ENCODE measurements around the gene FKBP7.
"Not testable (repeated sequence)": the region's sequence is repeated elsewhere in the genome, so short reads cannot be mapped to it uniquely, and the experiment has no call there.

Gene FKBP7

GRCh38 chr2:178484245-178485041 lies 6.0 kb upstream of the FKBP7 start:
- peak; percentile 32 for DNase-seq

DNA sequence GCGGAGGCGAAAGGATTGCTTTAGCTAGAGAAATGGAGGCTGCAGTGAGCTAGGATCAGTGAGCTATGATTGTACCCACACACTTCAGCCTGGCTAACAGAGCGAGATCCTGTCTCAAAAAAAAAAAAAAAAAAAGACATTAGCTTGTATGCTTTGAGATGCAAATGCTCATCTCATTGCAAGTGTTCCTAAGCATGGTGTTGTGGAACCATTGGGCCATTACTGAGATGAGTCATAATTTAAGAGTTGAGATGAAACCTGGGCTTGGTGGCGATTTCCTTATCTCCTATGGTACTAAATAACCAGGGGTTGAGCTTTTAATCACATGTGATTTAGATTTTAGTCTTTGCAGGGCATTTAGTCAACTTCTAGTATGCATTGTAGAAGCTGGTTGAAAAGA lies 4.0 kb upstream of the FKBP7 start:
- DNase-seq = no peak

- peak; percentile 70 for DNase-seq
Measured at GRCh38 chr2:178480227-178481181, 2.1 kb upstream of the FKBP7 start, which contains the start of gene PLEKHA3. Gene PLEKHA3, plus strand, starts transcription at chr2:178480457. Its CDS starts 413 bp downstream, at chr2:178480870.

DNA sequence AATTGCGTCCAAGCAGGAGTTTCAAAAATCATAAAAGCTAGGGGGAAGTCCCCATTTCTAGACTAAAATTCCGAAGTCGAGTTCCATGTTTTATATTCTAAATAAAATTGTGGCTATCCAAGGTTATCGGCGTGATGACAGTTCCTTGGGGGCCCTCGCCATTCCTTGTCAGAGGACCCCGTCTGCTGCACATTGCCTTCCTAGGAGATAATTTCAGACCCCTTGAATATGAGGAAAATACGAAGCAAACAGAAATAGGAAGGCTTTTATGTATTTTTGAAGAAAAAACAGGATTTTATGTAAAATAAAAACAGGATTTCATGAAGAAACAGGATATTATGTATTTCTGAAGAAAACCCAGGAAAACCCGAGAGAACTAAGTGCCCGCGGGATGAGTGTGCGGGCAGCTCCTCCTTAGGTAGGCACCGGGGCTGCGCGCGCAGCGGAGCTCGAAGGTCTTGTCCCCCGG lies 1.4 kb upstream of the FKBP7 start:
- DNase-seq = no peak

GRCh38 chr2:178479275-178479616 lies 846 bp upstream of the FKBP7 start:
- no peak for DNase-seq

DNA sequence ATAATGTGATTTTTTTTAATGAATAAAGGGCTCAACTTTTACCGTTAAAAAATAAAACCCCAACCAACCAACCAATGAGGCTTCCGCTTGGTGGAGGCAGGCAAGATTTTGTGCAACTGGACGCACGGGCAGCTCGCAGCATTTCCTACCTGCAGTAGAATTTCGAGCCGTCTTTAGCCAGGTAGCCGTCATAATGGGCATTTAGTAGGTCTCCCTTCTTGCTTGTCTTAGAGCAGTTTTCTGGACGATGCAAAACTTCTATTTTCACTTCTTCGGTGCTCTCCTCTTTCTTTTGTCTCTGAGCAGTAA lies 316 bp downstream of the FKBP7 start:
- peak; percentile 27 for DNase-seq

- DNase-seq = no peak
Measured at GRCh38 chr2:178477443-178478129, 814 bp downstream of the FKBP7 start.

- no peak for DNase-seq
Measured at GRCh38 chr2:178476477-178476876, 1.9 kb downstream of the FKBP7 start.

DNA sequence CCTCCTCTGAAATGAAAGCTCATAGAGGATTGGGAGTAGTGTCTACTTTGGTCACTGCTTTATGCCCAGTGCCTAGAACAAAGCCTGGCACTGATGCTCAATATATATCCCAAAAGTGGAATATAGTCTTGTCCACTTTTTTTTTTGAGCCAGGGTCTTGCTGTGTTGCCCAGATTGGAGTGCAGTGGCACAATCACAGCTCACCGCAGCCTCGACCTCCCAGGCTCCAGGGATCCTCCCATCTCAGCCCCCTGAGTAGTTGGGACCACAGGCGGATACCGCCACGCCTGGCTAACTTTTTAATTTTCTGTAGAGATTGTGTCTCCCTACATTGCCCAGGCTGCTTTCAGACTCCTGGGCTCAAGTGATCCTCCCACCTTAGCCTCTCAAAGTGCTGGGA lies 3.8 kb downstream of the FKBP7 start:
- DNase-seq = no peak

- DNase-seq = no peak
Measured at GRCh38 chr2:178473931-178474330, 4.5 kb downstream of the FKBP7 start.

- no peak for DNase-seq
Measured at GRCh38 chr2:178473373-178473772, 5.0 kb downstream of the FKBP7 start.

DNA sequence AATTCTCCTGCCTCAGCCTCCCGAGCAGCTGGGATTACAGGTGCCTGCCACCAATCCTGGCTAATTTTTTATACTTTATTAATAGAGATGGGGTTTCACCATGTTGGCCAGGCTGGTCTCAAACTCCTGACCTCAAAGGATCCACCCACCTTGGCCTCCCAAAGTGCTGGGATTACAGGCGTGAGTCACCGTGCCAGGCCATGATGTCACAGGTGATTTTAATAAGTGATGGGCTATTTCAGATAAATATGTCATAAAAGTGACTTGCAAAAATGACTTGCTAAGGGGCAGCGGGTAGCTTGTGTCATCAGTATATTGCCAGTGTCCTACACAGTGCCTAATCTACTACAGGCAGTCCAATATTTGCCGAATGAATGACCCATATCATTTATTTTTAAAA lies 7.1 kb downstream of the FKBP7 start:
- DNase-seq = not testable (repeated sequence)

- DNase-seq = no peak
Measured at GRCh38 chr2:178469219-178469849, 9.1 kb downstream of the FKBP7 start.

DNA sequence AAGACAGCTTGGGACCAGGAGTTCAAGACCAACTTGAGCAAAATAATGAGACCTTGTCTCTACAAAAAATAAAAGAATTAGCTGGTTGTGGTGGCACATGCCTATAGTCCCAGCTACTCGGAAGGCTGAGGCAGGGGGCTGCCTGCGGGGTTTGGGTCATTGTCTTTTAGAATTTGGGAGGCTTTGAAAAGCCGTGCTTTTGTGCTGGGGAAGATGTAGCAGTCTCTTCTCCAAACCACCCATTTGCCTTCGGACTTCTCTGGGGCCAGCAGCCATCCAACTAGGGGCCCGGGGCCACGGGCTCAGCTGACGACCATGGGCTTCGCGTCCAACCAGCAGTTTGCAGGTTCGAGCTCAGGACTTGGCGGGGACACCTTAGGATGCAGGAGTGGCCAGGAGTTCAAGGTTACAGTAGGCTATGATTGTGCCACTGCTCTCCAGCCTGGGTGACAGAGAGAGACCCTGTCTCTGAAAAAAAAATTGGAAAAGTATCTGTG lies 21.0 kb downstream of the FKBP7 start:
- DNase-seq = no peak

GRCh38 chr2:178455947-178456346 lies 22.5 kb downstream of the FKBP7 start:
- no peak for DNase-seq

GRCh38 chr2:178452870-178453269 lies 25.5 kb downstream of the FKBP7 start:
- no peak for DNase-seq

DNA sequence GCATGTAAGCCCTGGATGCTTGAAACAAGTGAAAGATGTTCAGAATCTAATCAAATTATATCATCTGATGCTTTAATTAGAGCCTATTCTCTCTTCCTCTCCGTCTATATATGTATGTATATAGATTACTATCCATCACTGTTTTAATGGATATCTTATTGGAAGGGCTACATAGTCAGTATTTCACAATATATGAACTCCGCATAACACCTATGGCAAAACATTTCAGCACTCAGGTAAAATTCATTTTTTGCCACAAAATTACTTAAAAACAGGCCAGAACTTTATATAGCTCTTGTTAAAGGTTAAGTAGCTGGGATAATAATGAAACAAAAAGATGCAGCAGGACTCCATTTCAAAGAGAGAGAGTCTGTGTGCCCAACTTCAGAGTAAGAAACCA lies 26.1 kb downstream of the FKBP7 start:
- no peak for DNase-seq

DNA sequence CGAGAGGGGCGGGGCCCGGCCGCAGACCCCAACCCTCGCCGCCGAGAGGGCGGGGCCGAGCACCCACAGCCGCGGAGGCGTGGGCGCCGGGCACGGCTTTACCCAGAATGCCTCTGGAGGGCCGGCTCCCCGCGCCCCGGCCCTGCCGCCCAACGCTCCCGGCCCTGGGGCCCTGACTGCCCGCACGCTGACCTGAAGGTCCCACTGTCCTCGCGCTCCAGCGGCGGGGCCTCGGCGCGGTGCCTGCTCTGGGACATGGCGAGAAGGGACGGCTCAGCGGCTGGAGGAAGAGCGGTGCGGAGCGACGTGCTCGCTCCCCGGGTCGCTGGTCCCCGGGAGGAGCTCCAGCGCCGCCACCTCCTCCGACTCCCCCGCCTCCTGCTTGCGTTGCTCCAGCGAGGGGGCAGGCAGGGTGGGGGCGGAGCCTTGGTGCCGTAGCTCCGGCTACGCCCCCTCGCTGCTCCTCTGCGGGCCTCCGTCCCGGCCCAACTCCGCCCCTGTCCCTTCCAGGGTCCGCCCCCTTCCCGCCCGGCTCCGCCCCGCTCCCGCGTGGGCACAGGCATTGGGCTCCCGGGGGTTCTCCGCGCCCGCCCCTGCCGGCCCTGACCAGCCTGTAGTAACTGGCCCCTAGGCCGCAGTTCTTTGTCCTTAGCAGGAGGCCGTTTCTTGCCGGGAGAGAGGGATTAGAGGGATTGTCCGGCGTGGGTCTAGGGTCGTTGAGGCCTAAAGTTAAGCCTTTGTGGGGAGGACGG lies 27.4 kb downstream of the FKBP7 start, which contains the start of the genes PJVK and PRKRA:
PJVK (plus strand) TSS at position 605 of the 752 bp plus-strand sequence. CDS start 2,032 bp downstream, outside the sequence.
PRKRA (minus strand) TSS at position 402 of the 752 bp plus-strand sequence; CDS start at position 257, 145 bp downstream.
- peak; percentile 97 for DNase-seq

- no peak for DNase-seq
Measured at GRCh38 chr2:178450524-178450773, 28.0 kb downstream of the FKBP7 start.

- no peak for DNase-seq
Measured at GRCh38 chr2:178449700-178450523, 28.5 kb downstream of the FKBP7 start.
